GM19372 (cell line): ENCODE results near the gene TAPBPL.
"Not testable (repeated sequence)": the region's sequence is repeated elsewhere in the genome, so short reads cannot be mapped to it uniquely, and the experiment has no call there.

ENCODE experiments used
- ATAC-seq: cut with Tn5 transposase; IDR thresholded peaks from one replicate; pipeline ENCODE4 v1.9.1; 2021; ENCODE audit warnings: mild to moderate bottlenecking, low read depth, moderate library complexity; ENCODE audit not compliant: unreplicated experiment

The TAPBPL gene

GRCh38 chr12:6451348-6452244 lies at the start of gene TAPBPL:
Gene TAPBPL, plus strand, starts transcription at chr12:6452042. Its CDS starts 207 bp downstream, at chr12:6452249.
- peak; percentile 63 for ATAC-seq

- no peak for ATAC-seq
Measured at GRCh38 chr12:6404390-6404789, 47.5 kb upstream of the TAPBPL start.

- no peak for ATAC-seq
Measured at GRCh38 chr12:6405963-6406362, 45.9 kb upstream of the TAPBPL start.

- no peak for ATAC-seq
Measured at GRCh38 chr12:6407236-6407954, 44.4 kb upstream of the TAPBPL start.

- ATAC-seq = no peak
Measured at GRCh38 chr12:6416596-6416995, 35.2 kb upstream of the TAPBPL start.

GRCh38 chr12:6418796-6419195 lies 33.0 kb upstream of the TAPBPL start:
- ATAC-seq = no peak

GRCh38 chr12:6420364-6420763 lies 31.5 kb upstream of the TAPBPL start:
- no peak for ATAC-seq

- ATAC-seq = no peak
Measured at GRCh38 chr12:6423267-6424007, 28.4 kb upstream of the TAPBPL start.

- ATAC-seq = no peak
Measured at GRCh38 chr12:6424008-6424347, 27.9 kb upstream of the TAPBPL start.

GRCh38 chr12:6424866-6425265 lies 27.0 kb upstream of the TAPBPL start:
- no peak for ATAC-seq

- no peak for ATAC-seq
Measured at GRCh38 chr12:6425590-6426531, 26.0 kb upstream of the TAPBPL start.

GRCh38 chr12:6426882-6427671 lies 24.8 kb upstream of the TAPBPL start:
- peak; percentile 67 for ATAC-seq

GRCh38 chr12:6427796-6428195 lies 24.0 kb upstream of the TAPBPL start:
- ATAC-seq = not testable (repeated sequence)

- no peak for ATAC-seq
Measured at GRCh38 chr12:6428326-6428725, 23.5 kb upstream of the TAPBPL start.

GRCh38 chr12:6430124-6430989 lies 21.5 kb upstream of the TAPBPL start:
- ATAC-seq = no peak

- no peak for ATAC-seq
Measured at GRCh38 chr12:6432991-6433390, 18.9 kb upstream of the TAPBPL start.

- ATAC-seq = no peak
Measured at GRCh38 chr12:6434205-6435140, 17.4 kb upstream of the TAPBPL start.
